Measurements from ENCODE around the gene PRKAR1A.
"Not testable (repeated sequence)": the region's sequence is repeated elsewhere in the genome, so short reads cannot be mapped to it uniquely, and the experiment has no call there.

Gene PRKAR1A

GRCh38 chr17:68512247-68512959 lies at the start of gene PRKAR1A:
TSS of gene PRKAR1A (plus strand) at chr17:68512430. CDS start at chr17:68515400, 2,970 bp downstream.
- peak; percentile 96 for DNase-seq

GRCh38 chr17:68463211-68464019 lies 48.8 kb upstream of the PRKAR1A start:
- peak; percentile 30 for DNase-seq

GRCh38 chr17:68468334-68468733 lies 43.9 kb upstream of the PRKAR1A start:
- DNase-seq, result no peak

- no peak for DNase-seq
Observed at GRCh38 chr17:68468788-68469187, 43.4 kb upstream of the PRKAR1A start.

- no peak for DNase-seq
Observed at GRCh38 chr17:68470961-68471360, 41.3 kb upstream of the PRKAR1A start.

GRCh38 chr17:68480885-68481284 lies 31.3 kb upstream of the PRKAR1A start:
- DNase-seq, result no peak

- no peak for DNase-seq
Observed at GRCh38 chr17:68482576-68483041, 29.6 kb upstream of the PRKAR1A start.

- no peak for DNase-seq
Observed at GRCh38 chr17:68484458-68484857, 27.8 kb upstream of the PRKAR1A start.

GRCh38 chr17:68489919-68490318 lies 22.3 kb upstream of the PRKAR1A start:
- DNase-seq, result no peak

GRCh38 chr17:68491381-68492231 lies 20.6 kb upstream of the PRKAR1A start:
- DNase-seq, result no peak

GRCh38 chr17:68492394-68493054 lies 19.7 kb upstream of the PRKAR1A start:
- not testable (repeated sequence) for DNase-seq

- DNase-seq, result no peak
Observed at GRCh38 chr17:68495081-68495480, 17.1 kb upstream of the PRKAR1A start.

- DNase-seq, result no peak
Observed at GRCh38 chr17:68497885-68498319, 14.3 kb upstream of the PRKAR1A start.

- DNase-seq, result no peak
Observed at GRCh38 chr17:68498479-68499326, 13.5 kb upstream of the PRKAR1A start.

GRCh38 chr17:68499587-68499986 lies 12.6 kb upstream of the PRKAR1A start:
- DNase-seq, result no peak

GRCh38 chr17:68501074-68501473 lies 11.2 kb upstream of the PRKAR1A start:
- no peak for DNase-seq

- DNase-seq, result no peak
Observed at GRCh38 chr17:68505951-68506350, 6.3 kb upstream of the PRKAR1A start.

- DNase-seq, result no peak
Observed at GRCh38 chr17:68507576-68507975, 4.7 kb upstream of the PRKAR1A start.

GRCh38 chr17:68509141-68510057 lies 2.8 kb upstream of the PRKAR1A start:
- DNase-seq, result no peak

GRCh38 chr17:68511254-68511670 lies 968 bp upstream of the PRKAR1A start:
- DNase-seq, result no peak

Measured in activated CD8-positive, alpha-beta memory T cell treated with anti-CD3 and anti-CD28 coated beads for 24 hours (primary cell).